Amniotic stem cell (primary cell): Measurements from ENCODE around the gene MVB12B.
"Not testable (repeated sequence)": the region's sequence is repeated elsewhere in the genome, so short reads cannot be mapped to it uniquely, and the experiment has no call there.

Experiments
- DNase-seq: peaks from one replicate; lab custom pipeline; 2025; lab: John Stamatoyannopoulos, UW

The MVB12B gene, protein sequence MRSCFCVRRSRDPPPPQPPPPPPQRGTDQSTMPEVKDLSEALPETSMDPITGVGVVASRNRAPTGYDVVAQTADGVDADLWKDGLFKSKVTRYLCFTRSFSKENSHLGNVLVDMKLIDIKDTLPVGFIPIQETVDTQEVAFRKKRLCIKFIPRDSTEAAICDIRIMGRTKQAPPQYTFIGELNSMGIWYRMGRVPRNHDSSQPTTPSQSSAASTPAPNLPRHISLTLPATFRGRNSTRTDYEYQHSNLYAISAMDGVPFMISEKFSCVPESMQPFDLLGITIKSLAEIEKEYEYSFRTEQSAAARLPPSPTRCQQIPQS

DNA sequence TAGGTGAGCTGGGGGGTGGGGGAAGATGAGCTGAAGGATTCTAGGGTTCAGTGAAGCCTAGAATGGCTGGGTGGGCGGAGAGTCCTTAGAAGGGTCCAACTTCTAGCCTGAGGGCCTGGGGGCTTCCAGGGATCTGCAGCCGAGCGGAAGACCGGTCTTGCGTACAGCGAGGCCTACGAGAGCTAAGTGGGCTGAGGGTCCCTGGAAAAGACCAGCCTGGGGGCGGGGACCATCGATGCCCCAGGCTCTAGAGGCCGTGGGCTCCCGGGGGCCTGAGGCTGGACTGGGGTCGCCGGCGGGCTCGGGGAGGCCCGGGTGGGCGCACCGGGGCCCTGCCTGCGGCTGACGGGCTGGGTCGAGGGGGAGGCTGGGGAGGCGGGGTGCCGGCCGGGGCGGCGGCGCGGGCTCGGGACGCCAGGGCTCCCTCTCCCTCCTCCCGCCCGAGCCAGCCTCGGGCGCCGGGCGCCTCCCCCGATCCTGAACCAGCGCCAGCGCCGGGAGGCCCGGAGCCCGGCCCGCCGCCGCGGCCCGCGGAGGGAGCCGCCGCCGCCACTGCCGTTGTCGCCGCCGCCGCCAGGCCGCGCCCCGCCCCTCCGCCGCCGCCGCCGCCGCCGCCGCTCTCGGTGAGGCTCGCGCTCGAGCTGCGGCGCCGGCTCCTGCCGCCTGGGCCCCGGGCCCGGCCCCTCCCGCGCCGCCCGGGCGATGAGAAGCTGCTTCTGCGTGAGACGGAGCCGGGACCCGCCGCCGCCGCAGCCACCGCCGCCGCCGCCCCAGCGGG is at the start of gene MVB12B:
TSS of gene MVB12B (plus strand) at position 602 of the 778 bp plus-strand sequence. CDS start at position 703, 101 bp downstream.
- no peak for DNase-seq

DNA sequence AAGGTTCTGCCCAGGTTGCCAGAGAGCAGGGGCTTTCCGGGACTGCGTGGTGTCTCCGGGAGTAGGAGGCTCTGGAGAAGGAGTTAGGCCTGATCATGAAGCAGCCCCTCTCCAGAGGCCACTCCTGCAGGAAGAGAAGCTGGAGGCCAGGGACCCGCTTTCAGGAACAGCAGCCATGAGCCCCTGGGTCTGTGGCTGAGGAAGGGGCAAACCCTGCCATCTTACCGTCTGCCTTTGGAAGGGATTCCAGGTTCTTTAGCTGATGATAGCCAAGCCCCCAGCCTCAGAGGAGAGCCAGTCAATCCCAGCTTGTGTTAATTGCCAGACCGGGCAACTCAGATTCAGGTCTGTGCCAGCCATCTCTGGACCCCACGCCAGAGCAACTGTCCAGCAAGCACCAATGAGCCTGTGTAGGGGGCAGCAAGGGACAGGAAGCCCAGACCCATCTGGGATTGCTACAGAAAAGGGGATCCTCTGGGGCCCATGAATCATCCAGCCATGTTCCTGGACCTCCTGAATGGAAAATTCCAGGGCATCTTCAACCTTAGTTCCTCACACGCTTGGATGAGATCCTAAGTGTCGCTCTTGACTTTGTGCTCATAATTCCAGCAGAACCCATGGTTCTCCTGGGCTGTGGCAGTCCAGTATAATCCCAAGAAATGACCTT is 42.7 kb upstream of the MVB12B start:
- no peak for DNase-seq

DNA sequence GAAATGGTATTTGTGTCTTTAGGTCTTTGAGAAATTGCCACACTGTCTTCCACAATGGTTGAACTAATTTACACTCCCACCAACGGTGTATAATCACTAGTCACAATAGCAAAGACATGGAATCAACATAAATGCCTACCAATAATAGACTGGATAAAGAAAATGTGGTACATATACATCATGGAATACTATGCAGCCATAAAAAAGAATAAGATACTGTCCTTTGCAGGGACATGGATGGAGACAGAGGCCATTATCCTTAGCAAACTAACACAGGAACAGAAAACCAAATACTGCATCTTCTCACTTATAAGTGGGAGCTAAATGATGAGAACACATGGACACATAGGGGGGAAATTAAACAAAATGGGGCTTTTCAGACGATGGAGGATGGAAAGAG is 41.0 kb upstream of the MVB12B start:
- DNase-seq: not testable (repeated sequence)

DNA sequence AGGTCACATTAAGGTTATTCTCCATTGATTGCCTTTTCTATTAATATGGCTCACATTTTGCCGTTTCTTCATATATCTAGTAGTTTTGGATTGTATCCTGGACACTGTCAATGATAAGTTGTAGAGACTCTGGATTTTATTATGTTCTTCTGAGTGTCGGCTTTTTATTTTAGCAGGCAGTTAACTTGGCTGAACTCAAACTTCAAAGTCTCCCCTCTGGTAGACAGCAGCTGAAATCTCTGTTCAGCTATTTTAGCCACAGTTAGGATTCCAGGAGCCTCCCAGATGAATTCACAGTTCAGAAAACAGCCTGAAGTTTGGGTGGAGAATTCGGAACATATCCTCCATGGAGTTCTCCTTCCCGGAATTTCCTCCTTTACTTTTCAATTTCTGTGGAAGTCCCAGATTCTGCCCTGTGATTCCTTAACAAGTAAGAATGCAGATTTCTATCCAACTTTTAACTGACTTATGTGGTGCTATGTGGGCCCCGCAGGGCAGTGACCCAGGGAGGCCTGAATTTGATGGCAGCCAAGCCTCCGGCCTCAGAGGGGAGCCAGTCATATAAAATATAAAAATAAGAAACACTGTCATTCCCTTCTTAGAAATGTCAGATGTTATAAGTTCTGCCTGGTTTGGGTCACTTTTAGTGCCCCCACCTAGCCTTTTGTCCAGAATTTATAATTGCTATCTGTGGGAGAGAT is 39.3 kb upstream of the MVB12B start:
- no peak for DNase-seq

DNA sequence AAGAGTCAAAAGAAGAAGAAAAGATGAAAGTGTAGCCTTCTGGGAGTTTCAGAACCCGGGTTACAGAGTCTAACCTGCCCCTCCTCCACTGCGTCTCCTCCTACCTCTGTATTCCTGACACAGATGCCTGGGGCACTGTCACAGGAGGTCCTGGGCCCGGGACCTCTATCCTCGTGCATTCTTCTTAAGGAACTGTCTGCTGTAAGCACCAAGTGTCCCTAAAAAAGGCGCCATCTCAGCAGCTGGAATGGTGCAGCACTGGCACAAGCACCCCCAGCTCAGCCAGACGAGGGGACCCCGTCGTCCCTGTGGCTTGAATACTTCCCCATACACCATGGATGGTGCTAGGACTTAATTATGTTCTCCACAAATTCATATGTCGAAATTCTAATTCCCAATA is 35.8 kb upstream of the MVB12B start:
- no peak for DNase-seq

DNA sequence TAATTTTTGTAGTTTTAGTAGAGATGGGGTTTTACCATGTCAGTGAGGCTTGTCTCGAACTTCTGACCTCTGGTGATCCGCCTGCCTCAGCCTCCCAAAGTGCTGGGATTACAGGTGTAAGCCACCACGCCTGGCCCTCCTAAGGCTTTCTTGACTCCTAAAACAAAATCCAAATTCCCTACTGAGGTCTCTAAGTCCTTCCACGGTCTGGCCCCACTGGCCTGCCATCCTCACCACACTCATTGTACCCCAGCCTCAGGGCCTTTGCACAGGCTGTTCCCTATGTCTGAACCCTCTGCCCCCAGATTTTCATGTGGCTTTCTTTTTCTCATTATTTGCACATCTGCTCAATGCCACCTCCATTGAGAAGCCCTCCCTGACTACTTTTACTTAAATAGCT is 34.7 kb upstream of the MVB12B start:
- no peak for DNase-seq

DNA sequence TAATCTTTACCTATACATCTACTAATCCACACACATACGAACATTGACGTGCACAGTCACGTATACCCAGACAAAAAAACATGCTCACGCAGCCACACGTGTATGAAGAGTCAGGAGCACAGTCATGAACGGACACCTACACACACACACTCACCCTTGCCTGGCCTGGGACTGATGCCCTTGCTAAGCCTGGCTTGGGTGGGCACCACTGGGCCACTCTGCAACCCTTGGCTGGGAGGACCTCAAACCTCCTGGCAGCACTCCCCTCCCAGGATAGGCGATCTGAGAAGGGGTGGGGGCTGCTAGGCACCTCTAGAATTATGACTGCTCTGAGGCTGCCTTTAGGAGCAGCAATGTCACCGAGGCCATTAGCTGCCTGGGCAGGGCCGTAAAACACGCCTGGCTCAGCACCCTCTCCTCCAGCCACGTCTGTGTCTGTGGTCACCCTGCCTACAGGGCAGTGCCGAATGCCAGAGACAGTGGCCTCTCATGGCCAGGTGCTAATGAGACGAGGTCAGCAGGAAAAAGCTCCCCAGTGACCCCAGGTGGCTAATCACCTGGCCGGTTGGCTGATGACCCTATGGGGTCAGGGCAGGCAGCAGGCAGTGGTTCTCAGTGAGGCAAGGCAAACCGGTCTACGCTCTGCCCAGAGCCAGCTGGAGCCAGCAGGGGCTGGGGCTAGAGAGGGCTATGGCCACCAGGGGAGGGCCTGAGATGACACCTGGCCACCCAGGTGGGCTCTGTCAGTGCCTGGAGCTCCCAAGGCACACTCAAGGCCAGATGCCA is 33.7 kb upstream of the MVB12B start:
- no peak for DNase-seq

DNA sequence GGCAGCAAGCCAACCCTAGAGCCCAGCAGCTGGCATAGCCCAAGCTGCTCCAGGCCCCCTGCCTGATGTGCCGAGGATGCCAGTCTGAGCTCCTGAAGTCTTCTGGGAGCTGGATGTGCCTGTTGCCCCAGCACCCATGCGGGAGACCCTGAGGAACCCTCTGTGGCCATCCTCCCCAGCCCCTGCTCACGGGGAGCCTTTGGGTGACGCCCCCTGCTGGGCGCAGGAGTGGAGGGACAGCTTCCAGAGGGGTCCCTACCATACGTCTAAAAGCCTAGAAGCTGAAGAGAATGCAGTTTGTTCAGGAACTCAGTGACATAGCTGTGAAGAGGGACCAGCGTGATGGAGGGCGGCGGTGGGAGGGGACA is 33.1 kb upstream of the MVB12B start:
- DNase-seq: no peak

DNA sequence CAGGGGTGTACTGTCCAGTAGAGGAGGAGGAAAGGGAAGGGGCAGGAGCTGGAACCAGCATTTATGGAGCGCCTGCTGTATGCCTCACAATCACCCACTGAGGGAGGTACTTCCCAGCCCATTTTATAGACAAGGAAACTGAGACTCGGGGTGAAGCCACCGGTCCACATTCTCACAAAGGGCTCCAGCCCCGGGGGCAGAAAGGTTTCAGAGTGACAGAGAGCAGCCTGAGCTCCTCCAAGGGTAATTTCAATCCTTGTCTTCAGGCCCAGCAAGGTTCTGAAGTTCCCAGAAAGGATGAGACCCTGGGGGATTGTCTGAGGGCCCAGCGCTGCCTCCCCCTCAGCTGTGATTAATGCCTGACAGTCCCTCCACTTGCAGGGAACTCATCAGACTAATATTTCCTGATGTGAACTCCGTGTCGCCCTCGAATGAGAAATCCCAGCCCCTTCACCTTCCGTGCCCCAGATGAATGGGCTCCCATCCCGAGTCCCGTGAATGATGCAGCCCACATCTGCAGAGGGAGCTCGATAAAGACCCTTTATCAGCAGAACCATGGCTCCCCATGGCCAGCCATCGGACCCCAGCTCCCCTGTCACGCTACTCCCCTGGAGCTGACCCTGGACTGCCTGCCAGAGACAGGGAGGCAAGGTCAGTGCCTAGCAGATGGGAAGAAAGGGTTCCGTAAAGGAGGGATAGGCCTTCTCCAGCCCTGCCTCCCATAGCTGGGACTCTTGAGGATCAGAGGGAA is 32.1 kb upstream of the MVB12B start:
- no peak for DNase-seq

DNA sequence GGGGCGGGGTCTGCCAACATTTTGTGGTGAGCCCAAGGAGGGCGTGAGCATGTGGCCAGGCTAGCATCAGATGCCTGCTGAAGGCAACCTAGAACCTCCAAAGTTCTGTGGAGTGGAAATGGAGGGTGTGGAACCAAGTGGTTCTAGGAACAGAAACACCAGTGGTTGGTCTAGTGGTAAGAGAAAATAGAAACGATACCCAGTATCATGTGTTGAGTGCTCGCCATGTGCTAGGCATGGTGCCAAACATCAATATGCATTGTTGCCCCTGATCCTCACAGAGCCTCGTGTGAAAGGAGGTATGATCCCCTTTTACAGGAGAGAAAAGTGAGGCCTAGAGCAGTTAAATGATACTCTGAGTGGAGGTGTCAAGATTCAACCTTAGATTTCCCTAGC is 31.5 kb upstream of the MVB12B start:
- no peak for DNase-seq

DNA sequence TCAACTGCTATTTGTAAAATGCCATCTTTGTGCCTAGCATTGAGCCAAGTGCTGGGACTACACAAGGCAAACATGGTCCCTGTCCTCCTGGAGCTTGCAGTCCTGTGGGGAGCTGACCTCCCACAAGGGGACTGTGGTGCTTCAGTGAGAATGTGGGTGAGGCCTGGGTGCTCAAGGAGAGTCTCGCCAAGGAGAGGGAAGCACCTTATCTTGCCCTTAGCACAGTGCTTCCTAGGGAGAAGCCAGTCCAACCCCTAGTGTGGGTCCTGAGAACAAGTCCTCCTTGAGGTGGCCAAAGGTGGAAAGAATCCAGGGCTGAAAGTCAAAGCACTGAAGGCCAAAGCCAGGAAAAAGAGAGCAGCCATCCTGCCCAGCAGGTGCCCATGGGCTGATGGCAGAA is 31.1 kb upstream of the MVB12B start:
- no peak for DNase-seq

DNA sequence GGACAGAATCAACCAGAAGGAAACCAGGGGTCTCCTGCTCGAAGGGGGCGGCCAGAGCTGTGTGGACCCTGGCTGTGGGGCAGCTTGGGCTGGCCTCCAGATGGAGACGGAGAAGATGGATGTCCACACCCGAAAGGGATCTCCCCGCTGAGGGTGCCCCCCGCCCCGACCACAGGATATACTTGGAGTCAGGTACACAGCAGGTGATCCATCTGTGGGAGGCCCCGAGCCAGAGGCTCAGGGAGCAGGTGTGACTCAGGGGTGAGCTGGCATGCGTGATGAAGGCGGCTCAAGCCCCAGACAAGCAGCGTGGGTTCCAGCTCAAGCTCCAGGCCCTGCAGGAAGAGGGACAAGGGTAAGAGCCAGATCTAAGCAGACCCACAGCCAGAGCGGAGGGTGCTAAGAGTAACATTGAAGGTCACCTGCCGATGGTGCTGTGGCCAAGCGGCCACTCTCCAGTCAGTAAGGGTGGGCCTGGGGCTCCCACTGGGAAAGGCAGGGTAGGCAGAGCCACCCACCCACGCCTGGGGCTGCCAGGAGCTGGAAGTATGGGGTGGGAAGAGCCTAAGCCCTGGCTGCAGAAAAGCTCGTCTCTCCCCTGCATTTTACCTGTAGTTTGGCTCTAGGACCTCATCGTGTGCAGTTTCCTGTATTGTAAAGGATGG is 30.6 kb upstream of the MVB12B start:
- DNase-seq: no peak

DNA sequence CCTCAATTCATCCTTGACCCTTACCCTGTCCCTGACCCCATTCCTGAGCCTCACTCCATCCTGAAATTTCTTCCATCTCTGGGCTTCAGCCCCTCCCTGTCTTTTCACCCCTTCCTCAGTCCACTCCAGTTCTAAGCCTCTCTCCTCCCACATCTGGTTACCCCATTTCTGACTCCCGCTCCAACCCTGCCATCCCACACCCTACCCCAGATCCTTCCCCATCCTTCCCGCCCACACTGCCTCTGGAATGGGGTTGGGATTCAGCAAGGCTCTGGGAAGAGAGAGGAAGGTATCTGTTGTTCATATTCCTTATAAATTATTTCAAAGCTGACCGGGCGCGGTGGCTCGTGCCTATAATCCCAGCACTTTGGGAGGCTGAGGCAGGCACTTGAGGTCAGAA is 29.9 kb upstream of the MVB12B start:
- DNase-seq: no peak

DNA sequence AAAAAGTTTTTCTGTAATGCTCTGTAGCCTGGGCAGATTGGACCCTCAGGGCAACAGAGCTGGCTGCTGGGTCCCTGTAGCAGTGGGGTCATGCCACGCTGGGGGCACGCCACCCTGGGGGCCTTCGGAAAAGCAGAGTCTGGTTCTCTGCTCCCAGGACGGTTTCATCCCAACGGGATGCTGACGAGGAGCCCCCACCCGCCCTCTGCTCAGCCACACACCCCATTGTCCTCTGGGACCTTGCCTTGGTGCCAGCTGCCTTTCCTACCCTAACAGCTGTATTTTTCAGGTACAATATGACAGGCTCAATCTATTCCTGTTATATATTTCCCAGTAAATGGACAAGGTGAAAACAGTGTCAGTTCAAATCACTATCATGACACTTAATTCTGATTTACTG is 29.0 kb upstream of the MVB12B start:
- DNase-seq: no peak

DNA sequence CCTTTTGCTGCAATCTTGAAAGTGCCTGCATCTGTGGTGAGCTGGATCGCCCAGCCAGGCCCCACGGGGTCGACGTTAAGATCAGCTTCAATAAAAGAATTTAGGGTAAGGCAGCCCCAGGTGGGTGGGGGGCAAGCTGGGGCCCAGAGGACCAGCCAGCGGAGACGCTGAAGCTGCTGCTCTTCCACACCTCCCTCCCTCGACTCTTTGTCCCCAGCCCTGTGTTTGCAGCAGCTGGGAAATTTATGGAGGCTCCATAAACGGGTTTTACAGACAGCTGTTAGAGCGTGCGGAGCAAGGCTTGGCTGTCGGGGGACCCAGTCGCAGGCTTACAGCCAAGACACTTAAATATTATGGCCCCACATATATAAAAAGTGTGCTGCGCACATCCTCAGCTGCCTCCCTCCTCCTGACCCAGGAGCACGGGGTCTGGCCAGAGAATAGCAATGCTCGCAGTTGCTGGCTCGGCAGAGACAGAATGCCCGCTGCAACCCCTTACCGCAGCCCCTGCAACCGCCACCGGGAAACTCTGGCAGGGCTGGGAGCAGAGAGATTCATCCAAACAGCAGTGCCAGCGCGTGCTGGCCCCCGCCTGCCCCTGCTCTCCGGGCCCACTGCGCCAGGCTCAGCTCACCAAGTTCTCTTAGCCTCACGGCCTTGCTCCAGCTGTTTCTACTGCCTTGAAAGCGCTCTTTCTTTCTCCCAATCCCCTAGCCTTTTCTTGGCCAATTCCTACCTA is 28.4 kb upstream of the MVB12B start:
- DNase-seq: no peak

DNA sequence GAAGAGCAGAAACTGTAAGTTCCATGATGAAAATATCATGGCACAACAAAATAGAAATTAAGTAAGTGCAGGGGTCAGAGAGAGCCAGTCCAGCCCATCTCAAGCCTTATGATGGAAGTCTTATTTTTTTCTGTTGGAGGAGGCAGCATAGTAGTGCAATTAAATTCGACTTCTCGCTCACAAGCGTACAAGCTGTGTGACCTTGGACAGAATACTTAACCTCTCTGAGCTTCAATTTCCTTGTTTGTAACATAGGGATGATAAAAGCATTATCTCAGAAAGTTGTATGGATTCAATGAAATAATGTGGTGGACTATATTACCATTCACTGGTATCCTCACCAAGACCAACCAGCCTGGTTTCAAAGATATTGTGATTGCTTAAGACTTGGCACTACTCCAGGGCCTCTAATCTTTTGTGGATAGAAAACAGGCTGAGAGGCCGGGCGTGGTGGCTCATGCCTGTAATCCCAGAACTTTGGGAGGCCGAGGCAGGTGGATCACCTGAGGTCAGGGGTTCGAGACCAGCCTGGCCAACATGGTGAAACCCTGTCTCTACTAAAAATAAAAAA is 26.8 kb upstream of the MVB12B start:
- DNase-seq: no peak

DNA sequence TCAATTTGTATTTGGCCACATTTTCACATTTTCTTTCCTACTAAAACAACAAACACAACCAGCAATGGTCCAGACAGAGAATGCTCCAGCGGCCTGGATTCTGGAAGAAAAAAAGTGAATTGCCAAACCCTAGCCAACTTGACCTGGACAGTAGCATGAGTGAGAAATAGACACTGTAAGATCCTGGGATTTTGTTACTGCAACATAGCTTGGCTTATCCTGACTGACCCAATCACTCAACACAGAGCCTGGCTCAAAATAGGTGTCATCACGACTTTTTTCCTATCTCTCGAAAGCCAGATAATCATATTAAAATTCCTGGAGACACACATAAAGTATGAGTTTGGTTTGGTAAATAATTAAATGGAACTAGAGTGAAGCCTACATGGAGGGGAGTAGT is 25.4 kb upstream of the MVB12B start:
- DNase-seq: no peak

DNA sequence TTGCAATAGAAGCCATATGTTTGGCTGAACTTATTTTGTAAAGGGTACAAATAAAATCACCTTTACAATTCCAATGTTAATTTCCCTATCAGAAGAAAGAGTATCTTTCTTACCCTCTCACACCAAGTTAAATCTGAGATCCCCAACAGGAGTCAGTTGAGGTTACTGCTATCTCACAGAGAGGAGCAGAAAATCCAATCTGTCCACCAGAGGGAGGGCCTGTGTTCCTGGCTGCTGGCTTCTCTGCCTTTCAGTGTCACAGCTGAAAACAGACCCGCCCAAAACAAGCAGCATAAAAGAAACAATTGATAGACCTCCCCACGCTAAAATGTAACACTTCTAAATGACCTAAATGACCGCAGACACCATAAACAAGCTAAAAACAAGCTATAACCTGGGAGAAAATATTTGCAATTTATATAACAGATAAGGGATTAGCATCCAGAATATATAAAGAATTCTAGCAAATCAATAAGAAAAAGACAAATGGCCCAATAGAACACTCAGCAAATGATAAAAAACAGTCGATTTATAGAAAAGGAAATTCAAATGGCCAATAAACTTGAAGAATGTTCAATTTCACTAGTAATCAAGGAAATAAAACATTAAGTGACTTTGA is 24.5 kb upstream of the MVB12B start:
- no peak for DNase-seq

DNA sequence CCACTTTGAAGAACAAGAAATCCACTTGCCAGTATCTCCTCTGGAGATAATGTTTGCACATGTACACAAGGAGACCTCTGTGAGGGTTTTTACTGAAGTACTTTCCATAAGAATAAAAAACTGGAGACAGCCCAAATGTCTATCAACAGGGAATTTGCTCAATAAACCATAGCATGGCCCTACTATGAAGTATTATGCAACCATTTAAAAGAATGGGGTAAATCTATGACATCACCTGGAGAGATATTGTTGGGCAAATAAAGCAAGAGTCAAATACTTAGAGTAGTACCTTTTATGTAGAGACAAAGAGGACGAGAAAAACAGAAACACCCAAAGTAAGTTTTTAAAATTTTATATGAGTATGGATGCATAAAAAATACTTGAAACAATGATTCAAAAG is 23.9 kb upstream of the MVB12B start:
- DNase-seq: no peak
